Stomach (tissue), 9 donors: ENCODE results near the gene TMEM72. TPM values are rescaled to one million over a fixed set of nuclear protein-coding genes. Genes with fewer than 3 reads are reported as not detected.

Experiments
- DNase-seq, 2 donors: peaks; one replicate each; pipeline versions ENCODE4 v3.0.0 to v3.0.0-alpha.2; 2013 to 2019
- H3K27ac ChIP-seq, 5 donors: fragments of 200-600 bp in 4 of 5; sonication (generic) in 4 of 5; one replicate each; pipeline ENCODE4 v1.5.1; 2013 to 2019; ENCODE audit warnings: mild to moderate bottlenecking in 1 of 5, moderate library complexity in 1 of 5
- H3K27me3 ChIP-seq, 3 donors: fragments of 200-600 bp; sonication (generic); one replicate each; pipeline ENCODE4 v1.5.1; 2017 to 2019; ENCODE audit warnings: mixed run types in 1 of 3
- H3K36me3 ChIP-seq, 4 donors: fragments of 200-600 bp; sonication (generic); 1 replicate in 3 of 4; 2 replicates in 1 of 4; pipeline ENCODE4 v1.5.1; 2016 to 2019
- H3K4me1 ChIP-seq, 4 donors: fragments of 200-600 bp; sonication (generic); one replicate each; pipeline ENCODE4 v1.5.1; 2016 to 2019
- H3K4me3 ChIP-seq, 4 donors: fragments of 200-600 bp; sonication (generic) in 3 of 4; one replicate each; pipeline ENCODE4 v1.5.1; 2016 to 2019; ENCODE audit warnings: mild to moderate bottlenecking in 1 of 4
- H3K9me3 ChIP-seq, 4 donors: fragments of 200-600 bp; sonication (generic); one replicate each; pipeline ENCODE4 v1.5.1; 2016 to 2019
- EP300 ChIP-seq: sonication (generic); formaldehyde crosslinking; IDR thresholded peaks from one replicate; pipeline ENCODE4 v1.6.1; 2017; ENCODE audit warnings: antibody characterized with exemption
- POLR2A ChIP-seq, 4 donors: fragments of 450-650 bp; IDR thresholded peaks; one replicate each; pipeline ENCODE4 v1.6.1; 2016; ENCODE audit warnings: antibody characterized with exemption in 4 of 4, control low read depth in 2 of 4, mild to moderate bottlenecking in 1 of 4, moderate library complexity in 1 of 4
- POLR2AphosphoS5 ChIP-seq, 3 donors: sonication (generic); formaldehyde crosslinking; IDR thresholded peaks; one replicate each; pipeline ENCODE4 v1.6.1; 2016; ENCODE audit warnings: antibody characterized with exemption in 3 of 3
- WGBS, 5 donors: extraction: QIAGEN DNeasy Blood & Tissue Kit in 3 of 5; methylation state at CpG; one replicate each; pipeline versions ENCODE4 v1.1.5 to v1.1.7; 2013 to 2018; 5-methylcytosine and 5-hydroxymethylcytosine counted together
- intact Hi-C: fragments of 100-400 bp; cut with DNase I; formaldehyde crosslinking; loops from one replicate; pipeline ENCODE4 v1.15.1; 2023; ENCODE audit warnings: low total_unique reads
- polyA plus RNA-seq, 3 donors: library from polyadenylated mRNA; stranded (reverse); fragments of 200-250 nt; gene quantifications; one replicate each; pipeline ENCODE4 v1.2.3, GENCODE V29; 2013
- total RNA-seq, 5 donors: library from RNA; depleted of rRNA; stranded (reverse); fragments of >200 nt; gene quantifications; one replicate each; pipeline versions ENCODE4 v1.1.0 to v1.2.3, GENCODE V29; 2014 to 2016
- TF ChIP-seq, protein P1 (sequence below), 7 experiments: fragments of 450-650 bp in 4 of 7; fragments of 200-600 bp in 3 of 7; sonication (generic) in 3 of 7; IDR thresholded peaks; one replicate each; pipeline ENCODE4 v1.5.1; 2016 to 2019; ENCODE audit warnings: antibody characterized with exemption in 7 of 7, control low read depth in 2 of 7, mild to moderate bottlenecking in 1 of 7
- donor health status: healthy with polysubstance abuse.
- donor health status: Bipolar disorder and iron deficiency.
- donor health status: healthy.

Gene TMEM72
- total and polyA plus RNA-seq, 8 donors: 0.13 to 30.4 (median 1.3) TPM; not detected in 5

- TF ChIP-seq EP300 (no peak), POLR2AphosphoS5 (IDR thresholded peaks at IDR 0.05) (no peak), POLR2A (IDR thresholded peaks at IDR 0.05) (no peak)
- TF ChIP-seq, protein P1, sequence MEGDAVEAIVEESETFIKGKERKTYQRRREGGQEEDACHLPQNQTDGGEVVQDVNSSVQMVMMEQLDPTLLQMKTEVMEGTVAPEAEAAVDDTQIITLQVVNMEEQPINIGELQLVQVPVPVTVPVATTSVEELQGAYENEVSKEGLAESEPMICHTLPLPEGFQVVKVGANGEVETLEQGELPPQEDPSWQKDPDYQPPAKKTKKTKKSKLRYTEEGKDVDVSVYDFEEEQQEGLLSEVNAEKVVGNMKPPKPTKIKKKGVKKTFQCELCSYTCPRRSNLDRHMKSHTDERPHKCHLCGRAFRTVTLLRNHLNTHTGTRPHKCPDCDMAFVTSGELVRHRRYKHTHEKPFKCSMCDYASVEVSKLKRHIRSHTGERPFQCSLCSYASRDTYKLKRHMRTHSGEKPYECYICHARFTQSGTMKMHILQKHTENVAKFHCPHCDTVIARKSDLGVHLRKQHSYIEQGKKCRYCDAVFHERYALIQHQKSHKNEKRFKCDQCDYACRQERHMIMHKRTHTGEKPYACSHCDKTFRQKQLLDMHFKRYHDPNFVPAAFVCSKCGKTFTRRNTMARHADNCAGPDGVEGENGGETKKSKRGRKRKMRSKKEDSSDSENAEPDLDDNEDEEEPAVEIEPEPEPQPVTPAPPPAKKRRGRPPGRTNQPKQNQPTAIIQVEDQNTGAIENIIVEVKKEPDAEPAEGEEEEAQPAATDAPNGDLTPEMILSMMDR (IDR thresholded peaks at IDR 0.05): no peak
- intact Hi-C loops: loop anchor here (5.0 kb wide), 1 partner anchor 33 kb away; no protein-coding TSS in a partner anchor
- Histone ChIP-seq H3K4me1 (peaks cover 11 to 29% (median 19%) of the 10 kb centered on the region in 4 donors), H3K9me3 (no peaks in the 10 kb centered on the region), H3K36me3 (no peaks in the 10 kb centered on the region), H3K27me3 (no peaks in the 10 kb centered on the region), H3K27ac (peak overlapping the region in 3 of 5 donors; percentile 35 to 51 (median 37)), H3K4me3 (no peak overlapping the region)
- no peak for DNase-seq
- WGBS, 5 donors: 83 to 88% (median 84%) methylated on average over 15 to 18 of the region's 18 CpGs
Observed at GRCh38 chr10:44934416-44935200, 23.5 kb downstream of the TMEM72 start.

DNA sequence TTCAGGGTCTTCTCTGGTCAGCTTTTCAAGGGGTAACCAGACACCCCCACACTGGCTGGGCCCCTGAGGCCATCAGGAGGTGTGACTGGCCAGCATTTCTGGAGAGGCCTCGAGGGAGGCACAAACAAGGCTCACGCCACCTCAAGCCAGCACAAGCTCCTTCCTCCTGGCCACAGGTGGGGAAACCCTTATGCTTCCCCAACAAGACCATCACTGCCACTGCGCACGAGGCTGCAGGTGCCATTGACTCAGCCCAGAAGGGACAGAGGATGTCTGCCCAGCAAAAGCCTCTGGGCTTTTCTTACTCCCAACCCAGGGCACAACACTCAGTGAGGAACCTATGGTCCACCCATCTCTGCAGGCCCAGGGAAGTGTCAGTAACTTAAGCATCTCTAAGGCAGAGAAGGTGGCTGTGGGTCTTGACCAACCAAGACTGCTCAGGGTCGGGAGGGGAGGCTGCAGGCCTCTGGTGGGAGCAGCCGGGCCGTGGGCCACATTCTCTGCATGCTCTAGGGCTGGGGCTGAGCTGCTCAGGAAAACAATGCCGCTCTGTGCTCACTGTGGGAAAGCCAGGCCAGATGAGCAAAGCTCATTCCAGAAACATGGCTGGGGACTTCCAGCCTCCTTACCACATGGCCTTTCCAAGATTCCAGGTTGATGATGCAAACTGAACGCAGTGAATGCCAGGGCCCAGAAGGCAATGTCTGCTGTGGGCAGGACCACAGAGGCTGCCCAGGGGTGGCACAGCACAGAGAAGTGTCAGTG is 24.2 kb downstream of the TMEM72 start:
- Histone ChIP-seq H3K36me3 (no peaks in the 10 kb centered on the region), H3K4me1 (peaks cover 11 to 29% (median 21%) of the 10 kb centered on the region in 4 donors), H3K9me3 (no peaks in the 10 kb centered on the region), H3K27me3 (no peaks in the 10 kb centered on the region), H3K4me3 (no peak overlapping the region), H3K27ac (peak overlapping the region in 4 of 5 donors; percentile 16 to 51 (median 36))
- TF ChIP-seq POLR2AphosphoS5 (IDR thresholded peaks at IDR 0.05) (peak in 2 of 3 donors; percentile 7 to 62), POLR2A (IDR thresholded peaks at IDR 0.05) (no peak), EP300 (no peak)
- DNase-seq: peak in 1 of 2 donors; percentile 80
- intact Hi-C loops: no loop called here
- WGBS, 5 donors: 57 to 68% (median 62%) methylated on average over 9 of the region's 9 CpGs

DNA sequence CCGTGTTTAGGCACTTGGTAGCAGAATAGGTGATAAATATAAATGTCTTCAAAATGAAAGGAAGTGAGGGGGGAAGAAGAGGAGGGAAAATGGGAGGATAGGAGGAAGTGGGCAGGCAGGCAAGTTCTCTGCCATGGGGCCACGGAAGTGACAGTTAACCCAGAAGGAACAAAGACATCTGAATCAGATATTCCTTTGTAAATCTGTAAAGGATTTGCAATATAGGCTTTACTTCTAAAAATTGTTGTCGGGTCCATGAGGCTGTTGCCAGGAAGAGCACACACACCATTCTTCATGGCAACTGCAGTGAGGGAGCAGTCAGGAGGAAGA is 24.8 kb downstream of the TMEM72 start:
- H3K9me3 ChIP-seq: no peaks in the 10 kb centered on the region
- peak overlapping the region in 2 of 5 donors; percentile 16 to 22 for H3K27ac ChIP-seq
- TF ChIP-seq, protein P1 (IDR thresholded peaks at IDR 0.05): no peak
- TF ChIP-seq EP300 (no peak), POLR2A (IDR thresholded peaks at IDR 0.05) (no peak), POLR2AphosphoS5 (IDR thresholded peaks at IDR 0.05) (no peak)
- no peaks in the 10 kb centered on the region for H3K36me3 ChIP-seq
- 41 to 58% (median 47%) methylated on average over 3 of the region's 3 CpGs for WGBS, 5 donors
- intact Hi-C loops: no loop called here
- no peaks in the 10 kb centered on the region for H3K27me3 ChIP-seq
- H3K4me3 ChIP-seq: no peak overlapping the region
- DNase-seq: no peak
- H3K4me1 ChIP-seq: peaks cover 11 to 29% (median 21%) of the 10 kb centered on the region in 4 donors

DNA sequence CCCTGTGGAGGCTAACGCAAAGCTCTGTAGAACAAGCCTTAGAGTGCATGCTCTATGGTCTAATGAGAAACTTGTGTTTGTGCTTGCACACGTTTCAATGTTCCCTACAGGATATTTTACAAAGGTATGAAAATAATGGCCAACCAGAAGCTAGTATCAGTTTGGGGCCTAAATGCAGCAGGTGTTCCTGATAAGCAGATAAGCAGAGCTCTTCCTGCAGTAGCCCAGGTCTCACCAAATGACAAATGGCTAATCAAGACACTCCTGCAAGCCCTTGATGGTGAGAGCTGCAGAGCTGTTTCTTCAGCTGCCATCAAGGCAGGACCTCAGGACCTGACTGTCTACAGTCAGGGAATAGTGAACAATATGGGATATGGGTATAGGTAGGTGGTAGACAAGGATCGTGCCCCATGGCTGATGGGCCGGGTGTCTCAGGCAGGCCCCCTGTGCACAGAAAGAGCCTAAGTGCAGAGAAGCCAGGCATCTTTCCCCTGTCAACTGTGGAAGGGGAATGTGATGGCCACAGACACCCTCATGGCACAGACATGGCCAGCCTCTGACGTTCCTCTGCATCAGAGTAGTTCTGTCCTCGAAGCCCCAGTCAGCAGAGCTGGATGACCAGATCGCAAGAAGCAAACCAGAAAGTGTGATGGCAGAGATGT is 25.3 kb downstream of the TMEM72 start:
- intact Hi-C loops: no loop called here
- Histone ChIP-seq H3K4me1 (peaks cover 11 to 29% (median 21%) of the 10 kb centered on the region in 4 donors), H3K4me3 (no peak overlapping the region), H3K36me3 (no peaks in the 10 kb centered on the region), H3K27me3 (no peaks in the 10 kb centered on the region), H3K27ac (peak overlapping the region in 2 of 5 donors; percentile 16 to 22), H3K9me3 (no peaks in the 10 kb centered on the region)
- DNase-seq: no peak
- 76 to 88% (median 85%) methylated on average over 7 of the region's 7 CpGs for WGBS, 5 donors
- TF ChIP-seq, protein P1 (IDR thresholded peaks at IDR 0.05): no peak
- no peak for TF ChIP-seq POLR2A (IDR thresholded peaks at IDR 0.05)
- no peak for TF ChIP-seq POLR2AphosphoS5 (IDR thresholded peaks at IDR 0.05)
- TF ChIP-seq EP300: no peak
